SKM-1 (cell line): ENCODE data around the gene HSPB2.
A peak's percentile ranks its signal among the peaks of the same experiment; 100 is the strongest.
"Not testable (repeated sequence)": the region's sequence is repeated elsewhere in the genome, so short reads cannot be mapped to it uniquely, and the experiment has no call there.

Experiments
- DNase-seq: peaks from one replicate; lab custom pipeline; 2025; ENCODE audit not compliant: unreplicated experiment; lab: John Stamatoyannopoulos, UW

HSPB2 gene

GRCh38 chr11:111913031-111913861 is 712 bp downstream of the HSPB2 start:
- no peak for DNase-seq

GRCh38 chr11:111913997-111914396 is 1.5 kb downstream of the HSPB2 start:
- no peak for DNase-seq

- DNase-seq, result no peak
These were observed 4.2 kb downstream of the HSPB2 start for GRCh38 chr11:111916768-111917167.

- no peak for DNase-seq
These were observed 4.8 kb downstream of the HSPB2 start for GRCh38 chr11:111917312-111917711.

GRCh38 chr11:111917788-111918187 is 5.3 kb downstream of the HSPB2 start:
- DNase-seq, result no peak

GRCh38 chr11:111918390-111919256 is 6.1 kb downstream of the HSPB2 start, which contains the start of gene C11orf52:
TSS of gene C11orf52 (plus strand) at chr11:111918913. CDS start at chr11:111918973, 60 bp downstream.
- no peak for DNase-seq

GRCh38 chr11:111920908-111921307 is 8.4 kb downstream of the HSPB2 start:
- no peak for DNase-seq

GRCh38 chr11:111921541-111922230 is 9.2 kb downstream of the HSPB2 start:
- DNase-seq, result no peak

GRCh38 chr11:111922803-111923202 is 10.3 kb downstream of the HSPB2 start:
- no peak for DNase-seq

GRCh38 chr11:111923351-111923788 is 10.8 kb downstream of the HSPB2 start:
- DNase-seq, result no peak

GRCh38 chr11:111923951-111924350 is 11.4 kb downstream of the HSPB2 start:
- no peak for DNase-seq

GRCh38 chr11:111925953-111926352 is 13.4 kb downstream of the HSPB2 start:
- no peak for DNase-seq

- DNase-seq, result peak; percentile 90
These were observed 14.2 kb downstream of the HSPB2 start for GRCh38 chr11:111926505-111927391.

- DNase-seq, result no peak
These were observed 17.9 kb downstream of the HSPB2 start for GRCh38 chr11:111930472-111930871.

GRCh38 chr11:111932611-111932950 is 20.0 kb downstream of the HSPB2 start:
- DNase-seq, result no peak

- DNase-seq, result not testable (repeated sequence)
These were observed 20.6 kb downstream of the HSPB2 start for GRCh38 chr11:111933176-111933575.

- no peak for DNase-seq
These were observed 21.3 kb downstream of the HSPB2 start for GRCh38 chr11:111933872-111934271.

GRCh38 chr11:111934306-111934705 is 21.8 kb downstream of the HSPB2 start:
- no peak for DNase-seq

- no peak for DNase-seq
These were observed 22.9 kb downstream of the HSPB2 start for GRCh38 chr11:111935317-111936039.
